SK-N-MC (cell line): ENCODE results near the gene ZNF771.
A peak's percentile ranks its signal among the peaks of the same experiment; 100 is the strongest.

Experiments used
- DNase-seq: peaks from one replicate; pipeline ENCODE4 v3.0.0-alpha.2; 2011; ENCODE audit warnings: low read depth, low spot score
- H3K27ac ChIP-seq: fragments of 200-600 bp; sonication (generic); 2 replicates; pipeline ENCODE4 v1.5.1; 2016; ENCODE audit warnings: mixed run types
- H3K36me3 ChIP-seq: fragments of 200-600 bp; sonication (generic); 2 replicates; pipeline ENCODE4 v1.6.1; 2017; ENCODE audit warnings: antibody characterized with exemption, low read length, mixed read lengths; ENCODE audit not compliant: insufficient read depth
- H3K4me3 ChIP-seq: fragments of 200-600 bp; sonication (generic); 2 replicates; pipeline ENCODE4 v1.5.1; 2016
- H3K9ac ChIP-seq: fragments of 200-600 bp; sonication (generic); 2 replicates; pipeline ENCODE4 v1.8.0; 2017; ENCODE audit warnings: mixed run types, mixed read lengths; ENCODE audit not compliant: insufficient read length
- H3K9me3 ChIP-seq: fragments of 200-600 bp; sonication (generic); 2 replicates; pipeline ENCODE4 v1.6.1; 2017; ENCODE audit warnings: low read depth, mild to moderate bottlenecking, antibody characterized with exemption, low read length, moderate library complexity, mixed read lengths
- EZH2 ChIP-seq: fragments of 200-600 bp; sonication (generic); IDR thresholded peaks from one replicate; pipeline ENCODE4 v1.6.1; 2017; ENCODE audit warnings: antibody characterized with exemption
- FOXP2 ChIP-seq: optimal IDR thresholded peaks from 2 replicates; pipeline ENCODE3; 2011; ENCODE audit warnings: mild to moderate bottlenecking, moderate library complexity; ENCODE audit not compliant: insufficient read depth; ENCODE audit errors: extremely low read length, control extremely low read depth
- POLR2AphosphoS5 ChIP-seq: IDR thresholded peaks from 2 replicates; pipeline ENCODE4 v1.6.1; 2012; ENCODE audit warnings: mild to moderate bottlenecking, low read depth, low read length, borderline replicate concordance

Gene ZNF771

DNA sequence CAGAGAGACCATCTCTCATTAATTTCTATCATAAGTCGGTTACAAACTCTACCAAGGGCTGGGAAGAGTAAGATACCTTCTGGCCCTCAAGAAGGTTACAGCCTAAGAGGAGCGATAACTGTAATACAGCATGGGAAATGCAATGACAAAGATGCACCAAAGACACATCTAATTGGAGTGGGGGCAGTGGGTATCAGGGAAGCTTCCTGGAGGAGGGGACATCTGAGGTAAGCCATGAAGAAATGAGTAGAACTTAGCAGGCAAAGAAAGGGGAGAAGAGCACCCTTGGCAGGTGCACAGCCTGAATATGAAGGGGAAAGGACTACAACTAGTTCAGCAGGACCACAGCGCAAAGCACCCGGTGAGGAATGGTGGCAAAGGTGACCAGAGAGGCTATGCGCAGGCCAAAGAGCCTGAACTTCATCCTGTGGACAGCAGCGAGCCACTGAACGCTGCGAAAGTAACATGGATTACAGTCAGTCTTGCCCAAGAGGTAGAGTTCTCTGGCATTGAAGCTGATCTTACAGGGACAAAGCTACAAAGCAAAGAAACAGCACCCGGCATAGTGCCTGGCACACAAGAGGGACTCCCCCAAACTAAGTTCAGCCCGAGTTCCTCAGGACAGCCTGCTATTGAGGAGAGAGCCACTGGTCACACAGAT is 39.9 kb upstream of the ZNF771 start:
- no peak for DNase-seq
- Histone ChIP-seq H3K4me3 (peak overlapping the region; percentile 82), H3K36me3 (peaks cover 22% of the 10 kb centered on the region; the same call in 1 of the 2 replicates), H3K27ac (no peak overlapping the region), H3K9ac (peak overlapping the region; percentile 78), H3K9me3 (no peaks in the 10 kb centered on the region)
- TF ChIP-seq FOXP2: no peak
- TF ChIP-seq EZH2: no peak
- no peak for TF ChIP-seq POLR2AphosphoS5

DNA sequence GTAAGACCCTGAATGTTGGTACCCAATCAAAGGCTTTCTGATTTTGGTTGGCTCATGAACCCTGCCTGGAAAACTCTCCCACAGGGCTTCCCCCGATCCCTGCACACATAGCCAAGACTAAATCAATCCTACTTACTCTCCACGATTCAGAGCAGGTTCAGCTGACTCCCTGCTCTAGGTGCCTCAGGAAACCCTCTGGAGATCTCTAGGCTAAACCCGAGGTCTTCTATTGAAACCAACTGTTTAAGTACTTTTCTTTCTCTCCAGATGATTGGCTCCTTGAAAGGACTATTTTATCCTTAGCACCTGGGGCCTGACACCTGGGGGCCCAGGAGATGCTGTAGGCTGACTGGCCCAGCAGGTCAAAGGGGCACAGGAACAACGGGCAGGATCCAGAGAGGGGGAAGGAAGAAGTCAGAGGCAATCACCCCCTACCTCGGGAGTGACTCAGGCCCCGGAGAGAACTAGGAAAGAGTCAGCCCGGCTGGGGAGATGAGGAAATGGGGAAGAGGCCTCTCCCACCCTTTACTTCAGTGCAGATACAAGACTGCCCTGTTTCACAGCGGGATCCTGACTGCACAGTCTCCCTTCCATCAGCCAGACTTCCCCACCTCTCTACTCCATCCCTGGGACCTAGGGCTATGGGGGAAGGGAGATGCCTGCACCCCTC is 39.1 kb upstream of the ZNF771 start:
- TF ChIP-seq FOXP2: no peak
- no peak for TF ChIP-seq EZH2
- TF ChIP-seq POLR2AphosphoS5: no peak
- Histone ChIP-seq H3K9me3 (no peaks in the 10 kb centered on the region), H3K36me3 (peaks cover 16% of the 10 kb centered on the region; the same call in 1 of the 2 replicates), H3K9ac (peak overlapping the region; percentile 78), H3K4me3 (peak overlapping the region; percentile 82), H3K27ac (no peak overlapping the region)
- DNase-seq: no peak

DNA sequence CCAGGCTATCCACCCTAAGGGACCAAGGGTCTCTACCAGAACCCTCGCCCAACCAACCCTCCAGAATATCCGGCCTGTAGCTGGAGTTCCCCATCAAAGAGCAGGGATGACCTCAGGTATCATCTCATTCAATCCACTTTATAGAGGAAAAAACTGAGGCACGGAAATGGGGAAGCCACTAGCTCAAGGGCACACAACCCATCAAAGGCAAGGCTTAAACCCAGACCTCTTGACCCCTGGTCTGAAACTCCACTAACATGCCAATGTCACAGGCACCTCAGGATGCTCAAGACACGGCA is 38.7 kb upstream of the ZNF771 start:
- Histone ChIP-seq H3K4me3 (peak overlapping the region; percentile 82), H3K27ac (no peak overlapping the region), H3K9me3 (no peaks in the 10 kb centered on the region), H3K36me3 (peaks cover 16% of the 10 kb centered on the region; the same call in 1 of the 2 replicates), H3K9ac (peak overlapping the region; percentile 78)
- DNase-seq: no peak
- TF ChIP-seq FOXP2: no peak

DNA sequence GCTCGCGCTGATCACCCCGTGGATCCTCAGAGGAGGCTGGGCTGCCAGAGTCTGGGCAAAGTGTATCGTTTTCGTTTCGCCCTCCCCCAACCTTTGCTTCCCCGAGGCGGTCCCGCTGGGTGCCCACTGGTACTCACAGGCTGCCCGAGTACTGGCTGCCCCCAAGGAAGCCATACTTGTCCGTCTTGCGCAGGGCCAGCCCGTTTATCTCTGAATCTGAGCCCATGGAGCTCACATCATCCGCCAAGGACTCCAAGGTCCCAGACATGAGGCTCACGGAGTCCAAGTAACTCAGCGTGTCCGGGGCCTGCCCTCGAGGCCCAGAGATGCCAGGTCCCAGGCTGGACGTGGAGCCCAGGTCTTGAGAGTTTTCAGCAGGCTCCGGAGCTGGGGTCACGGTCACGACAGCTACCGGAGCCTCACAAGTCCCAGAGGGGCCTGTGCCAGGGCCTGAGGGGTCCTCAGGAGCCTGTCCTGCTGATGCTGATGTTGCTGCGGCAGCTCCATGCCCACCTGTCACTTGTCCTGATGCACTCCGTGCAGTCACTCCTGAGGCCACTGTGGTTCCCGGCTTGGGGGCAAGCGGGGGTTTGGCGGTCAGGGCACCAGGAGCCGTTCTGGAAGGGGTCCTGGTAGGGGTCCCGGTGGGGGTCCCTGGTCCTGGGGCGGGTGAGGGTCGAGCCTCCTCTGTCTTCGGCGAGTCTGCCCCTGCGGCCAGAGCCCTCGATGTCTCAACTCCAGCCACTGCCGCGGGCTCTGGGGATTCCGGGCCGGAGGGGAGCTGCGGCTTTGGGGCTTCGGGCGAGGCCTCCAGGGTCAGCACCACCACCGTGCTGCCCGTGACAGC is 38.1 kb upstream of the ZNF771 start:
- Histone ChIP-seq H3K4me3 (peak overlapping the region; percentile 82), H3K36me3 (peaks cover 15% of the 10 kb centered on the region; the same call in 1 of the 2 replicates), H3K9me3 (no peaks in the 10 kb centered on the region), H3K9ac (peak overlapping the region; percentile 78), H3K27ac (no peak overlapping the region)
- DNase-seq: no peak
- TF ChIP-seq POLR2AphosphoS5 (no peak), EZH2 (no peak), FOXP2 (no peak)

DNA sequence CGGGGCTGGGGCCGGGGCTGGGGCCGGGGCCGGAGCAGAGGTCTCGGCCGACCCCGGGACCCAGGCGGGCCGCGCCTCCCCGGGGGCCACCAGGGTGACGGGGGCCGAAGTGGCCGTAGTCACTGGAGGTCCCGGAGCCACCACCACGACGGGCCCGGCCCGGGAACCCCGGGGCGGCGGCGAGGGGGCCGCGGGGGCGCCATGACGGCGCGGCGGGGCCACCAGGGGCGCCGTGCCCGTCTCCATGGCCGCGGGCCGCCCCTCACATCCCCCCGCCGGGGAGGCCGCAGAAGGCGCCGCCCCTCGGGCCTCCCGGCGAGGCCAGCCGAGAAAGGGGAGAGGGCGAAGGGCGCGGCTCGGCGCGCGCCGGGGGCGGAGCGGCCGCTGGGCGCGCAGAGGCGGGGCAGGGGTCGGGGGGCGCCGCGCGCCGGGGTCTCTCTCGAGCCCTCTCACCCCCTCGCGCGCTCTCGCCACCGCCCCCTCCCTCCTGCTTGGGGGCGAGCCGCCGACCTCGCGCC is 37.4 kb upstream of the ZNF771 start:
- 0 out of 2 replicates have a peak, but pooled peaks have one; percentile 17 for TF ChIP-seq POLR2AphosphoS5
- TF ChIP-seq FOXP2: no peak
- Histone ChIP-seq H3K27ac (no peak overlapping the region), H3K9me3 (no peaks in the 10 kb centered on the region), H3K9ac (peak overlapping the region; percentile 78), H3K4me3 (peak overlapping the region; percentile 82), H3K36me3 (peaks cover 9% of the 10 kb centered on the region; the same call in 1 of the 2 replicates)
- no peak for DNase-seq

DNA sequence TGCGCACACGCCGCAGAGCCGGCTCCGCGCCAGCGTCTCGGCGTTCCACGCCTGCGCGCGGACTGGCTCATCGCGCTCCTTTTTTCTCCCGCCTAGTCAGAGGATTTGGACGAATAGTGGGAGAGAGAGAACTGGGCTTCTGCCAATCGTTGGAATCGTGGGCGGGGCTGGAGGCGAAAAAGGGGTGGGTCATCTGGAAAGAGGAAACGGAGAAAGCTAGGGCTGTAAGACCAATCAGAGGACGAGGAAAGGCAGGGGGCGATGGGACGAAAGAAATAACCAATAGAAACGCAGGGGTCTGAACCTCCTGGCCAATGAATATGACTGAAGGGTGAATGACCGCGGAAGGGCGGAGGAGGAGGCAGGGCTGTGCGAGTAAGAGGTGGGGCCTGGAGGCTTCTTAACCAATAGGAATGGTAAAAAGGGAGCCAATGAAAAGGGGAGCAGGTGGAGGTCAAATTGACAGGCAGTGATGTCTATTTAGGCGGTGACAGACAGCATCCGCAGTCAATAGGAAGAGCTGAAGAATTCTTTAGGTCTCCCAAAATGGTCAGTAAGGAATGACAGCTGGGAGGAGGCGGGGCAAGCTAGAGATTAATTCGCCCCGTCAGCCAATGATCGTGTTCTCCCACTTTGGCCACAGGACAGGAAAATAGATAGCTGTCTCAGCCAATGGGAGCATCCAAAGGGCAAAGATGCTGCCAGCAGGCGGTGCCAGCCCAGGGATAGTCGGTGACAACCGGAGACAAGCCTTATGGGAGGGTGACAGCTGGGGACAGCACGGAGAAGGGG is 36.8 kb upstream of the ZNF771 start, which contains the start of gene TBC1D10B:
Gene TBC1D10B, minus strand, starts transcription at position 39 of the 792 bp plus-strand sequence. CDS start 311 bp downstream, outside the sequence.
- H3K9me3 ChIP-seq: no peaks in the 10 kb centered on the region
- peak; percentile 59; the same call in 1 of the 2 replicates for TF ChIP-seq POLR2AphosphoS5
- no peak for TF ChIP-seq EZH2
- no peak for TF ChIP-seq FOXP2
- H3K27ac ChIP-seq: peak within 1 kb of the TSS; percentile 63; the same call in 1 of the 2 replicates

DNA sequence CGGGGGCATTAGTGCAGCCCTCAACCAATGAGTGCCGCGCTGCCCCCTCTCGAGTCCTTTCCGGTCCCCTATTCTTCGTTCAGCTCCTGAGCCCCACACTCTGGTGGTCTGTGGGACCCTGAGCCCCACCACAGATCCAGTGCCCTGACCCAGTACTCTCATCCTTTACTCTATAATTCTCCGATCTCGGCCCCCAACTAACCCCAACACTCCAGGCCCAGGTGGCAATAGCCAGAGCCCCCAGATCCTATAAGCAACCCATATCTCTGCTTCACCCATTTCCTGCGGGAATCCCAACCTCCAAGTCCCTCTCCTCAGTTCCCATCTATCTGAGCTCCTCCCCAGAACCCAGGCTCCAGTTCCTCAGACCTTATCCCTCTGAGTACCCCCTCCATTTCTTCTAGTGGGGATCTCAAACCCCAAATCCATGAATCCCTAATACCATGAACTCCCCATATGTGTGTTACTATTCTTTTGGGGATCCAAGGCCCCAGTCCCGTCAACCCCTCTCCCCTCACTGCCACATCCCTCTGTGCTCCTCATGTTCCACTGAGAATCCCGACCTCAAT is 36.1 kb upstream of the ZNF771 start:
- DNase-seq: no peak
- no peak for TF ChIP-seq EZH2
- TF ChIP-seq FOXP2: no peak
- no peak; the same call in 1 of the 2 replicates for TF ChIP-seq POLR2AphosphoS5
- H3K9me3 ChIP-seq: no peaks in the 10 kb centered on the region
- peak overlapping the region; percentile 51 for H3K9ac ChIP-seq
- H3K27ac ChIP-seq: peak overlapping the region; percentile 63; the same call in 1 of the 2 replicates
- H3K36me3 ChIP-seq: 0 out of 2 replicates have a peak, but pooled peaks cover 4% of the 10 kb centered on the region
- peak overlapping the region; percentile 81 for H3K4me3 ChIP-seq

More for the DNA sequence above, 36.8 kb upstream of the ZNF771 start, which contains the start of gene TBC1D10B:
- Histone ChIP-seq H3K36me3 (peaks cover 5% of the 10 kb centered on the region; the same call in 1 of the 2 replicates), H3K4me3 (peak within 1 kb of the TSS; percentile 82), H3K9ac (peak within 1 kb of the TSS; percentile 78)
- DNase-seq: peak; percentile 100
